GM15510 (cell line): Measurements from ENCODE around the gene CLSTN1.

Source experiments
- POLR2A ChIP-seq: IDR thresholded peaks from 3 replicates; pipeline ENCODE4 v1.6.1; 2011; ENCODE audit warnings: borderline replicate concordance; ENCODE audit not compliant: insufficient read length; ENCODE audit errors: extremely low read depth

CLSTN1 gene

DNA sequence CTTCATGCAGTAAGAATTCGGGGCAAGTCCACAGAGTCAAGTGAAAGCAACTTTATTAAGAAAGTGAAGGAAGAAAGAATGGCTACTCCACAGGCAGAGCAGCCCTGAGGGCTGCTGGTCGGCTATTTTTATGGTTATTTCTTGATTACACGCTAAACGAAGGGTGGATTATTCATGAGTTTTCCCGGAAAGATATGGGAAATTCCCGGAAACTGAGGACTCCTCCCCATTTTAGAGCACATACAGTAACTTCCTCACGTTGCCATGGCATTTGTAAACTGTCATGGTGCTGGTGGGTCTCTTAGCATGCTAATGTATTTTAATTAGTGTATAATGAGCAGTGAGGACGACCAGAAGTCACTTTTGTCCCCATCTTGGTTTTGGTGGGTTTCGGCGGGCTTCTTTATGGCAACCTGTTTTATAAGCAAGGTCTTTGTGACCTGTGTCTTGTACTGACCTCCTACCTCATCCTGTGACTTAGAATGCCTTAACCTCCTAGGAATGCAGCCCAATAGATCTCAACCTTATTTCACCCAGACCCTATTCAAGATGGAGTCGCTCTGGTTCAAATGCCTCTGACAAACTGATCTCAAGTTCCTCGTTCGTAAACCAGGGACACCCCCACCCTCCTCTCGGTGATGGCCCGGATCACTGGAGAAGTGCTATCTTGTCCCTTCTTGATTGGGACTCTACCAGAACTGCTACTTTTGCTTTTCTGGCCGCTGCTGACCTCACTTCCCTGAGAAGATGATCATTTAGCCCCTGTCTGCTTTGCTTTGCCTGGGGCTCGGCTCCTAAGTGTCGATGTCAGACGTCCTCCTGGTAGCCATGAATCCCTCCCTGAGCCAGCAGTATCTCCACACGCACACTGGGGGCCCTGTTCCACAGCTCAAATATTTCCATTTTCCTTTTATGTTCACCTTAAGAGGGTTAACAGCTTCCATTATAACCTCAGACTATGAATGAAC lies 48.8 kb downstream of the CLSTN1 start:
- TF ChIP-seq POLR2A = no peak

DNA sequence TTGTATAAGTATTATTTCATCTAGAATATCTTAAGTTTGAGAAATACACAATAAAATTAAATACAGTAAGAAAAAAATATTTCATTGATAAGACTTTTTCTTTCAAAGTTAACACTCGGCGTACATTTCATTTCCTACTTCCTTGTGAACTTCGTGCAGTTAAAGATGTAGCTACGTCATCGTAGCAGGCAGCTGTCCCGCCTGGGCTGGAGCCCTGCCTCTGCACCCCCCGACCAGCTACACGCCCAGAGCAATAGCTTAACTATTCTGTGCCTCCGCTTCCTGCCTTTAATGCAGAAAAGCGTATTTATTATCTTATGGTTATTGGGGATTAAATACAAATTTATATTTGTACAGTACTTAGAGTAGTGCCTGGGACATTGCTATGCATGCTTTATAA lies 53.5 kb downstream of the CLSTN1 start:
- TF ChIP-seq POLR2A = no peak

DNA sequence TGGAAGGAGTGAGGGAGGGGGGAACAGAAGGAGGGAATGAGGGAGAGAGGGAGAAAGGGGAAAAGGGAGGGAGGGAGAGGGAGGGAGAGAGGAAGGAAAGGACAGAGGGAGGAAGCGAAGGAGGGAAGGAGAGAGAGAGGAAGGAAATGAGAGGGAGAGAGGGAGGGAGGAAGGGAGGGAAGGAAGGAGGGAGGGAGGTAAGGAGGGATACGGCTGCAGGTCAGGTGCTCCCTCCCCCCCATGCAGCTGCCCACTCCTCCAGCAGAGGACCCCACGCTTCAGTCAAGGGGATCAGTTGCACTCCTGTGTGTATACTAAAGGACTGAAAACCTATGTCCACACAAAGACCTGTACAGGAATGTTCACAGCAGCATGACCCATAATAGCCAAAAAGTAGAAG lies 54.8 kb downstream of the CLSTN1 start:
- no peak for TF ChIP-seq POLR2A

DNA sequence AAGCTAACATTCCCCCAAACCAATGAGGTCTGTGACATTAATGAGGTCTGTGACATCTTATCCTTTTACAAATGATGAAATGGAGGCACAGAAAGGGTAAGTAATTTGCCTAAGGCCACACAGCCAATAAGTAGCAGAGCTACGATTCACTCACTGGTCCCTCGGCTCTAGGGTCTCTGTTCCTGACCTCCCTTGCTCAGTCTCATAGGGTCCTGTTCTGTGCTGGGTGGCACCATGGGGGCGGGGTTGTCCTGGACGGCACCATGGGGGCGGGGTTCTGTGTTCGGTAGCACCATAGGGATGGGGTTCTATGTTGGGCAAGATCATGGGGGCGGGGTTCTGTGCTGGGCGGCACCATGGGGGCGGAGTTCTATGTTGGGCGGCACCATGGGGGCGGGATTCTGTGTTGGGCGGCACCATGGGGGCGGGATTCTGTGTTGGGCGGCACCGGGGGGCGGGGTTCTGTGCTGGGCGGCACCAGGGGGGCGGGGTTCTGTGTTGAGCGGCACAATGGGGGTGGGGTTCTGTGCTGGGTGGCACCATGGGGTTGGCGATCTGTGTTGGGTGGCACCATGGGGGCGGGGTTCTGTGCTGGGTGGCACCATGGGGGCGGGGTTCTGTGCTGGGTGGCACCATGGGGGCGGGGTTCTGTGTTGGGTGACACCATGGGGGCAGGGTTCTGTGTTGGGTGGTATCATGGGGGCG lies 55.6 kb downstream of the CLSTN1 start:
- no peak for TF ChIP-seq POLR2A

DNA sequence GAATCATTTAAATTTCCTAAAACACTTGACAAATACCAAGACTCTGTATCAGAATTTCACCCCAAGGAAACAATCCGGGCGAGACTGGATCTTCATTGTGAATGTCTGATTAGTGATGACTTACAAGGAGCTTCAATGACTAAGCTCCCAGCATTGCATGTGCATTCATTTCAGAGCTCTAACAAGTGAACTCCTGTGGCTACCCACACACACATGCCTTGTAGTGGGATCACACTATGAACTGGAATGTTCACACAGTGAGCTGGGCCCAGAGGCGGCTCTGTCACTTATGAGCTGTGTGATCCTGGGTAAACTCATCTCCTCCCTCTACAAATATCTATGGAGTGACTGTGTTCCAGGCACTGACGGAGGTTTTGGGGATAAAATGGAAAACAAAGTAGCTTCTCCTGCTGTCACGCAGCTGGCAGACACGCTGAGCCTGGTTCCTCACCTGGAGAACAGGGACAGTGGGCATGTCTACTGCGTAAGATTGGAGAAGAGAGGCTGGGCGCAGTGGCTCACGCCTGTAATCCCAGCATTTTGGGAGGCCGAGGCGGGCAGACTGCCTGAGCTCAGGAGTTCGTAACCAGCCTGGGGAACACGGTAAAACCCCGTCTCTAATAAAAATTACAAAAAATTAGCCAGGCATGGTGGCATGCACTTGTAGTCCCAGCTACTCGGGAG lies 56.9 kb downstream of the CLSTN1 start:
- TF ChIP-seq POLR2A = no peak

DNA sequence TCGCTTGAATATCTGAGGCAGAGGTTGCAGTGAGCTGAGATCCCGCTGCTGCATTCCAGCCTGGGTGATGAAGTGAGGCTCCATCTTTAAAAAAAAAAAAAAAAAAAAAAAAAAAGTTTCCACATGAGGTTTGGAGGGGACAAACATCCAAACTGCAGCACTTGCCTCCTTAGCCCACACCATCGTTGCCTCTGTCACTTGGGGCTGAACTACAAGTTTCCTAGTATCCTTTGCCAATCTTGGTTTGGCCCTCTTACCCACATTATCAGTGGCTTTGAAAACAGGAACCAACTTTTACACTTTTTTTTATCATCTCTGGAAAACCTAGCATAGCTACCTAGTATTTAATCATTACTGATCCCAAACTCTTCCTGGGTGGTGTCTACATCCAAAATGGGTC lies 59.2 kb downstream of the CLSTN1 start:
- TF ChIP-seq POLR2A = no peak

DNA sequence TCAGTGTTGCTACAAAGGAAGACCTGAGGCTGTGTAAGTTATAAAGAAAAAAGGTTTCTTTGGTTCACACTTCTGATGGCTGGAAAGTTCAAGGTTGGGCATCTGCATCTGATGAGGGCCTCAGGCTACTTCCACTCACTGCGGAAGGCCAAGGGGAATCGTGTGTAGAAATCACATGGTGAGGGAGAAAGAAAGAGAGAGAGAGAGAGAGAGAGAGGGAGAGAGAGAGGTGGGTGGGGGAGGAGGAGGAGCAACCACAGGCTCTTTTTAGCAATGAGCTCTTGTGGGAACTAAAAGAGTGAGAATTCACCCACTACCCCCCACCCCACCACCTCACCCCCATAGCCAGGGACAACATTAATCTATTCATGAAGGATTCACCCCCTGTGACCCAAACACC lies 59.9 kb downstream of the CLSTN1 start:
- TF ChIP-seq POLR2A = no peak

DNA sequence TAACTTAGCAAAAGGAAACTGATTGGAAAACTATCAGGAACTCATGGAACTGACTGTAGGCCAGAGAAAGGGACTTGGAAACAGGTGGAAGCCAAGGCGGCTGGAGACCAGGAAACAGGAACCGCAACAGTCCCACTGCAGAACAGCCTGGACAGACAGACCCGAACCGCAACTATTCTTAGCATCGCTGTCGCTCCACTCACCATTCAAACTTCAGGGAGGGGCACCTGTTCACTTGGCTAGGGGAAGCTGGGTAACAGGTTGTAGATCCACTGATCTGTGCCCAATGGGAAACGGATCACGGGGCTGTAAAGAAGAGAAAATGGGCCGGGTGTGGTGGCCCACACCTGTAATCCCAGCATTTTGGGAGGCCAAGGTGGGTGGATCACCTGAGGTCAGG lies 61.9 kb downstream of the CLSTN1 start:
- TF ChIP-seq POLR2A = no peak

DNA sequence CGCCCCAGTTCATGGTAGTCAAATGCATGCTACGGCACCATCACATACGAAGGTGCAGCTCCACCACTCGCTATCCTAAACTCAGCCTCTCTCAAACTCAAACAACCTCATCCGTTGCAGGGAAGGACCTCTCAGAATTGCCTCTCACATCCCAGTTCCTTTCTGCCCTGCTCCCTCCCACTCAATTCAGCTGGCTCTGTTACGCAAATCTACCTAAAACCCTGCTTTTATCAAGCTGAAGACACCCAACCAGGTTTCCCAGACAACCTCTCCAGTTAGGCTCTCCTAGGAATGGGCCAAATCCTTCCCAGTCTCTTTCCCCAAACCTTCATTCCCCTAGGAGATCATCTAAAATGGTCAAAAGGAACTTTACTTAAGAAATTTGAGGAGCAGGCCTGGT lies 62.9 kb downstream of the CLSTN1 start:
- TF ChIP-seq POLR2A = no peak

DNA sequence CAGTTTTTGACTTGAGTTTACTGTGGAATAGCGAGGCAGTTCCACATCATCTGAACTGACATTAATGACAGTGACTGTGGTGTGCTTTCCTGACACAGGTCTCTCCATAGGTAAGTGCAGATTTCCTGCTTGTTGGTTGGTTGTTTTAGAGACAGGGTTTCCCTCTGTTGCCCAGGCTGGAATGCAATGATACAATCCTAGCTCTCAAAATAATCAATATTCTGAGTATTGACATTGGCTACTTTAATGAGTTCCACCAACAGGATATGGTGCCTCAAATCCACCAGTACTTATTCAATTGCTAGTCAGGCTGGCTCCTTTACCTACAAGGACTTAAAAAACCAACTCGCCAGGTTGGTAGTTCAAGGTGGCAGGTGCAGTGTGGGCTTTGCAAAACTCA lies 63.8 kb downstream of the CLSTN1 start:
- TF ChIP-seq POLR2A = no peak

DNA sequence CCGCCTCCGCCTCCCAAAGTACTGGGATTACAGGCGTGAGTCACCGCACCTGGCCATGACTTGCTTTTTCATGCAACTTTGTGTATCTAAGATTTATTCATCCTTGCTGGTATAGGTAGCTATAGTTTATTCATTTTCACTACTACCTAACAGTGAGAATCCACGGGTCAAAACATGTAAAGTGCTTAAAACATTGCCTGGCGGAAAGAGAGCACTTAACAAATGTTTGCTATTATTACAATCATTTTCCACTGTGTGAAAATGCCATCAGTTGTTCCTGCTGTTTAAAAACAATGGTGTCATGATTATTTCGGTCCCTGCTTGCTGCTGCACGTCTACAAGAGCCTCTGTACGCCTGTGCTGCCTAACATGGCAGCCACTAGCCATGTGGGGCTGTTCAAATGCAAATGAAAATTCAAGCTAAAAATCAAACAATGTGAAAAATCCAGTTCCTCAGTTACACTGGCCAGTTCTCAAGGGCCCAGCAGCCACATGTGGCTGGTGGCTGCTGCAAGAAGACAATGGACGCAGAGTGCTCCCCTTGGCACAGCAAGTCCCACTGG lies 65.1 kb downstream of the CLSTN1 start:
- no peak for TF ChIP-seq POLR2A

DNA sequence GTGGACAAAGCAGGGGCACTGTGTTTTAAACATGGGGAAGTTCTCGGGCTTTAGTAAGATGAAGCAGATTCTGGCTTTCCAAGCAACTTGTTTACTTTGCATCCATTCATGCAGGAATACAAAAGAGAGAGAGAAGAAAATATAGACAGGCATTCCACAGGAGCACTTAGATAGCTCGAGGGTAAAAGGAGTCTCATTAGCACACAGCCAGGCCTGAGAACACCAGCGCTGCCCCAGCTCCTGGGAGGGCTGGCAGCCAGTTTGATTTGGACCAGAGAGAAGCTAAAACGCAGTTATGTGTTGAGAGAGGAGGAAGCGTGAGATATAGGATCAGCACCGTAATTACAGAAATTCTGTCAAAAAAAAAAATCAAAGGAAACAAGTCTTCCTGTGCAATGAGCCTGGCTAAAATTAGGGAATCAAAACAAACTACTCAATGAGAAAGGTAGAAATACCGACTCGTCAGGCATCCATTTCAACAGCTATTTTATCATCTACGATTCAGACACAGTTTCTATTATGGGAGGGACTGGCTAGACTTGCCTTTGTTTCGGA lies 68.2 kb downstream of the CLSTN1 start:
- TF ChIP-seq POLR2A = no peak

DNA sequence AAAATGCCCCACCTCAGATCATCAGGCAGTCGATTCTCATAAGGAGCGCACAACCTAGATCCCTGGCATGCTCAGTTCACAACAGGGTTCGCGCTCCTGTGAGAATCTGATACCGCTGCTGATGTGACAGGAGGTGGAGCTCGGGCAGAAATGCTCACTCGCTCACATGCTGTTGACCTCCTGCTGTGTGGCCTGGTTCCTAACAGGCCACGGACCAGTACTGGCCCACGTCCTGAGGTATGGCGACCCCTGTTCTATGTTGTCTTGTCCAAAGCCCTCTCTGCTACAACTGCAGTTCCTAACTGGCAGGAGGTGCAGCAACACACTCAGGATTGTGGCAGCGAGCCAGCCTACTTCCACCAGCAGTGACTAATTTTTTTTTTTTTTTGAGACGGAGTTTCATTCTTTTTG lies 70.6 kb downstream of the CLSTN1 start:
- no peak for TF ChIP-seq POLR2A

DNA sequence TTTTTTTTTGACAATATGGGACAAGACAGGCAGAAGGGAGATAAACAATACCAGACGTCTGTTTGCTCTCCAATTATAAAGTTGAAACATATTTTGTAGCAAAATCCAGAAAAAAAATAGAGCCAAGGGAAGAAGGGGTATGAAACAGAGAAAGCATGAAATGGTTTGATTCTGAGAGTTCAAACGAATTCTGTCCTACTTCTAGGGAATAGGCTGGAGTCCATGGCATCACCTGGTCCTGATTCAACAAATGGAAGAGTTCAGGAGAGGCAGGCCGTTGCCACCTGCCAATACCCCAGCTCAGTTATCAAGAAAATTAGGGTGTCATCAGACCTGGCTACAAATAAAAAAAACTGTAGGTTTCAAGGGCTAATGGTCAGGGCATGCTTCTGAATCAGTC lies 71.8 kb downstream of the CLSTN1 start:
- no peak for TF ChIP-seq POLR2A

DNA sequence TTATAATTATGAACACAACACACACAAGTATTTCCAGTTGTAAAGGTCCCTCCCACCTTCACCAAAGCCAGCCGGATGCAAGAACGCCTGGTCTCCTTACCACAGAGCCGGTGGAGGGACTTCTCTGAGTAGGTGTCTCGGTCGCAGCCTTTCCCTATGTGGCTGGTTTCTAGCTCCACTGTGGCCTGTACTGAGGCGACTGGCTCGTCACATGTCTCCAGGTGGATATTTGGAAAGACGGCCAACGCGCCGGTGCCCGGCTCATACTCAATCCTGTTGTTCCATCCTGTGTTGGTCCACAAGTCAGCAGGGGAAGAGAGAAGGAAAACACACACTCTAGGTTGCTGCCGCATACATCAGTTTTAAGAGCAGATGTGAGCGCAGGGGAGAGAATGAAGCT lies 74.4 kb downstream of the CLSTN1 start:
- TF ChIP-seq POLR2A = no peak

DNA sequence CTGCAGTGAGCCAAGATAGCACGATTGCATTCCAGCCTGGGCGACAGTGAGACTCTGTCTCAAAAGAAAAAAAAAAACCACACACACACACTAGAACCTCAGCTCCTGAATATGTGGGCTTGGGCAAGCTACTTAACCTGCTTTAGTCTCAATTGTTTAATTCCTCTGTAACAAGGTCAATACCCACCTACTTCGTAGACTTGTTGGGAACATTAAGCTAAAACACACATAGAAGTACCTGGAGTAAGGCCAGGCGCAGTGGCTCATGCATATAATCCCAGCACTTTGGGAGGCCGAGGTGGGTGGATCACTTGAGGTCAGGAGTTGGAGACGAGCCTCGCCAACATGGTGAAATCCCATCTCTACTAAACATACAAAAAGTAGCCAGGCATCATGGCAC lies 77.1 kb downstream of the CLSTN1 start:
- no peak for TF ChIP-seq POLR2A

DNA sequence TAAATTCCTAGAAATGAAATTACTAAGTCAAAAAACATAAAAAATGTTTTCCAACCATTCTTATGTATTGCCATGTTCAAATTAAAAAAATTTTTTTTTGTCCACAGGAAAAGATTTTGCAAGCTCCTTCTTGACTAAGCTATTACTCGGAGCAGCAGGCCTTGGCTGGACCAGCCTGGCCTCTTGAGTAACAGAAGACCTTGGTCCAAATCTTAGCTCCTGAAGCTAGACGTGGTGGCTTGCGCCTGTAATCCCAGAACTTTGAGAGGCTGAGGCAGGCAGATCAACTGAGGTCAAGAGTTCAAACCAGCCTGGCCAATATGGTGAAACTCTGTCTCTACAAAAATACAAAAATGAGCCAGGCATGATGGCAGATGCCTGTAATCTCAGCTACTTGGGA lies 77.6 kb downstream of the CLSTN1 start:
- no peak for TF ChIP-seq POLR2A
